Fibroblast of villous mesenchyme (primary cell): ENCODE results near the gene LRRC4C. TPM values are rescaled to one million over a fixed set of nuclear protein-coding genes. Genes with fewer than 3 reads are reported as not detected.
"Not testable (repeated sequence)": the region's sequence is repeated elsewhere in the genome, so short reads cannot be mapped to it uniquely, and the experiment has no call there.

ENCODE experiments used
- DNase-seq: peaks from one replicate; pipeline ENCODE4 v3.0.0-alpha.2; 2010; ENCODE audit warnings: low read depth
- H3K4me3 ChIP-seq: 2 replicates; pipeline ENCODE4 v1.5.1; 2011; ENCODE audit warnings: low read depth, mild to moderate bottlenecking, low read length
- total RNA-seq: library from RNA; depleted of rRNA; stranded (reverse); fragments of >200 nt; gene quantifications from 2 replicates; pipeline ENCODE4 v1.2.3, GENCODE V29; 2012
- TF ChIP-seq, protein P1 (sequence below): IDR thresholded peaks from 2 replicates; pipeline ENCODE4 v1.5.1; 2012; ENCODE audit warnings: low read depth, mild to moderate bottlenecking, low read length; ENCODE audit not compliant: insufficient read depth

Gene LRRC4C
- total RNA-seq, 1 donor: under 0.01 TPM

DNA sequence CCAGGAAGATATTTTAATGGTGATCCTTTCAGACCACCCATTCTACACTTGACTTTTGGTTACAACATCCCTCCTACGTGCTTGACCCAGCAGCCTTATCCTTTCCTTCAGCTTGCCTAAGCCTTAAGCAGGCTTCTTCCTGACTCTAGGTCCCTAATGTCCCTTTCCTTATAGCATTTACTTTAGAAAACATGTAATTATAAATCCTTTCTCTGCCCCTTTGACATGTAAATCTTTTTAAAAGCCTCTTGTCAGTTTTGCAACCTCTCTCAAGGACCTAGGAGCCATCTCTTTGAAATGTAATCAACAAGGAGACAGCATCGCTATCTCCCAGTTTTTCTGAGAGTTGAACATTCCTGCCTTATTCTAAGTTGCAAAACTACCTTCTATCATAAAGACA is 1255.2 kb downstream of the LRRC4C start:
- DNase-seq: no peak
- no peak overlapping the region for H3K4me3 ChIP-seq
- TF ChIP-seq, protein P1, sequence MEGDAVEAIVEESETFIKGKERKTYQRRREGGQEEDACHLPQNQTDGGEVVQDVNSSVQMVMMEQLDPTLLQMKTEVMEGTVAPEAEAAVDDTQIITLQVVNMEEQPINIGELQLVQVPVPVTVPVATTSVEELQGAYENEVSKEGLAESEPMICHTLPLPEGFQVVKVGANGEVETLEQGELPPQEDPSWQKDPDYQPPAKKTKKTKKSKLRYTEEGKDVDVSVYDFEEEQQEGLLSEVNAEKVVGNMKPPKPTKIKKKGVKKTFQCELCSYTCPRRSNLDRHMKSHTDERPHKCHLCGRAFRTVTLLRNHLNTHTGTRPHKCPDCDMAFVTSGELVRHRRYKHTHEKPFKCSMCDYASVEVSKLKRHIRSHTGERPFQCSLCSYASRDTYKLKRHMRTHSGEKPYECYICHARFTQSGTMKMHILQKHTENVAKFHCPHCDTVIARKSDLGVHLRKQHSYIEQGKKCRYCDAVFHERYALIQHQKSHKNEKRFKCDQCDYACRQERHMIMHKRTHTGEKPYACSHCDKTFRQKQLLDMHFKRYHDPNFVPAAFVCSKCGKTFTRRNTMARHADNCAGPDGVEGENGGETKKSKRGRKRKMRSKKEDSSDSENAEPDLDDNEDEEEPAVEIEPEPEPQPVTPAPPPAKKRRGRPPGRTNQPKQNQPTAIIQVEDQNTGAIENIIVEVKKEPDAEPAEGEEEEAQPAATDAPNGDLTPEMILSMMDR: no peak

DNA sequence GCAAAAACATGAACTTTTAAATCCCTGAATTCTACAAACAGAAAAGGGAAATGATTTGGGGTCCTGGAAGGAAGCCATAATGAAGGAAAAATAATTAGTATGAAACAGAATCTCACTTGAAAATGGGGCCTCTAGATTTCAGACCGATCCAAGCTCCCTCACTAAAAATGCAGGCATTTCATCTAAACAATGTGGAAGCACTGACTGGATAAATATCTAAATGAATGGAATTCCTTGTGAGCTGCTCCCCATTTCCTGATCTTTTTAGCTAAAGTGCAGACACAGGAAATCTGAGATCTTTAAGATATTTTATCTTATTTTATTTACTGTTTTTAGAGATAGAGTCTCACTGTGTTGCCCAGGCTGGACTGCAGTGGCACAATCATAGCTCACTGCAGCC is 1255.8 kb downstream of the LRRC4C start:
- TF ChIP-seq, protein P1: no peak
- no peak overlapping the region for H3K4me3 ChIP-seq
- no peak for DNase-seq

DNA sequence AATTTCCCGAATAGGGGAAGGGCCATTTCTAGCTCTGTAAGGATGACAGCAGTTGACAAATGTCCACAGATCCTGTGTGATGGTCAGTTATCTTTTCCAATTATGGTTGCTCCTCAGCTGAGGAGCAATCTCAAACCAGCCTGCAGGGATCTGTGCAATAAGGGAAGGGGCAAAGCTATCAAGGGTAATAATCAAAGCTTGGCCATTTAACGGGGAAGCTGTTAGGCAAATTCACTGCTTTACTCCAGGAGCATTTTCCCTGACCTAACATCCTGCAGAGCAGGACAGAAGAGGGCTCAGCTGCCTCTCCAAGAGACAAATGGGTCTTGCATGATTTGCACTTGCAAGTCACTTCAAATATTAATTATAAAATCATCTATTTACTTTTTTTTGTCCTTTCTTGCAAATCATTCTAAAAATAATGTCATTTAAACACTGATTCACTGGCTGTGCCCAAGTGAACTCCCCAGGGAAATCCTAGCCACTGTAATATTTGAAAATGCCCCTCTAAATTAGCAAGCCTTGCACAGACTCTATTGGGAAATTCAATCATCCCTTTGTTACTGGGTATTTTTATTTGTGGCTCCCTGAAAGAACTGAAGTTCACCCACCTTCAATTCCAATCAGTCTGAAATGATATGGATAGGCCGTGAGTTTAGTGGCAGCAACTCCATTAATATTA is 1256.7 kb downstream of the LRRC4C start:
- no peak for DNase-seq
- TF ChIP-seq, protein P1: no peak
- H3K4me3 ChIP-seq: no peak overlapping the region

DNA sequence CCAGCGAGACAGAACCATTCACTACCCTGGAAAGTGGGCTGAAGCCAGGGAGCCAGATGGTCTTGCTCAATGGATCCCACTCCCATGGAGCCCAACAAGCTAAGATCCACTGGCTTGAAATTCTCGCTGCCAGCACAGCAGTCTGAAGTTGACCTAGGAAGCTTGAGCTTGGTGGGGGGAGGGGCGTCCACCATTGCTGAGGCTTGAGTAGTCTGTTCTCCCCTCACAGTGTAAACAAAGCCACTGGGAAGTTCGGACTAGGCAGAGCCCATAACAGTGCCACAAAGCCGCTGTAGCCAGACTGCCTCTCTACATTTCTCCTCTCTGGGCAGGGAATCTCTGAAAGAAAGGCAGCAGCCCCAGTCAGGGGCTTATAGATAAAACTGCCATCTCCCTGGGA is 1266.9 kb downstream of the LRRC4C start:
- not testable (repeated sequence) for DNase-seq, H3K4me3 ChIP-seq

DNA sequence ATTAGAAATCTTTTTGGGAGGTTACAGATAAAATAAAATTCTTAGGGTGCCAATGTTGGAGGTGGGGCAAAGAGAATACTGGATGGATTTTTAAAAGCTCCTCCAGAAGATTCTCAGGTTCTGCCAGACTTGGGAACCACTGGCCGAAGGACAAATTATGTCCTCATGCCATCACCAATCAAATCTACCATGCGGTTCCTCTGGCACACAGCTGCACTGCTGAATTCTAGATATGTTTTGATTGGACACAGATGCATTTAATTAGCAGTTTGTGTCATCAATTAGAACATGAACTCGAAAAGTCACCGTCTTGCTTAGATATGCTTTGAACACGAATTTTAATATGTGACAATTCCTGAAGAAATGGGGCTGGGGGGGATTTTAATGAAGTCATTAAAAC is 1269.2 kb downstream of the LRRC4C start:
- no peak for DNase-seq
- TF ChIP-seq, protein P1: no peak
- no peak overlapping the region for H3K4me3 ChIP-seq

DNA sequence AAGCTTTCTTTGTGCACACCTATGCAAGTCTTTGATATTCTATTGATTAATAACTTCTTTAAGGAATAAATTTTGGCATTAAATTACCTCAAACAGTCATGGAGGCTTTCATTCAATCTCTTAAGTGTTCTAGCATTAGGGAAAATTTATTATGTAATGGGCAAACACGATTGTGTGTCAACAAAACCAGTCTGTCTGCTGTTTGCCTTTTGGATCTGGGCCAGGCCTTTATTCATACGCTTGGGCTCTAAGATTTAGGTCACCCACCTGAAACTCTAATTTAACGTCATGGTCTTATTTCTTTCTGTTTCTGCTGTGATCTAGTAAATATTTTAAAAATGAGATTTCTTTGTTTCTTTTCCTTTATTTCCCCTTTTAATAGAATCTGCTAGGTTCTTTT is 1270.6 kb downstream of the LRRC4C start:
- H3K4me3 ChIP-seq: no peak overlapping the region
- TF ChIP-seq, protein P1: no peak
- no peak for DNase-seq

DNA sequence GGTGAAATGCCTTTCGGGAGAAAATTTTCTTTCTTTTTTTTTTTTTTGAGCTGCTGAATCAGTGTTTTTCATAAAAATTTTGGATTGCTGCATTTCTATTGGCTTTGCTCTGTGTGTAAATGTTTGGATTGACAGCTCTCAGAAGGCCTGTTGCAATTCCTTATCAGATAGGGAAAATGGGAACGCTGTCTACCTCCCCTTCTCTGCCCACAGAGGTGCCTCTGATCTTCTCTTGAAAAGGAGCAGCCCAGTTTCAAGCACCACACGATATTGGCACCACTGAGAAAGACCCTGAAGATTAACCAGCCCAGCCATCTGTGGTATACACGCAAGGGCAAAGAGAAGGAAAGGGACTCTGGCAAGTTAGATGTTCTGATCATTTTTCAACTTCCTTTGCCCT is 1272.2 kb downstream of the LRRC4C start:
- H3K4me3 ChIP-seq: no peak overlapping the region
- TF ChIP-seq, protein P1: no peak
- DNase-seq: no peak
